ENCODE results near the gene FBXW11. TPM values are rescaled to one million over a fixed set of nuclear protein-coding genes. Genes with fewer than 3 reads are reported as not detected.

Gene FBXW11
- total and polyA plus RNA-seq, 2 of the 13 experiments (the other 11 are each of a cell fraction or from before 2014, with no cell fraction given): 31.7 to 53.6 TPM

DNA sequence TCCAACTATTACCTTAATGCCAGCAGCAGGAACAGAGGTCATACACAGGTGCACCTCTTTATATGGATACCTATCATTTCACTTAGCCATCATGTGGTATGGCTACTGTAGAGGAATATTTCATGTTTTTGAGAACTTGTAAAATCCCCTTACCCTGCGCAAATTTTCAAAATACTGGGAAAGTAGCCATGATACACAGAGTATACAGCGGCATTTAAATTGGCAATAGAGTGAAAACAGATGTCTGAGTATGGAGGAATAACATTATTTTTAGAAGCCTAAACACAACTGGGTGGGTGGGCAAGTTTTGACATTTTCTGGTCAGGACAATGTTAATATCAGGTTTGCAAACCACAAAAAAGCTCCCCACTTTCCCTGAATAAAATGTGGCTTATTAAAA lies 111.4 kb downstream of the FBXW11 start (continued):
- TF ChIP-seq, protein P1, sequence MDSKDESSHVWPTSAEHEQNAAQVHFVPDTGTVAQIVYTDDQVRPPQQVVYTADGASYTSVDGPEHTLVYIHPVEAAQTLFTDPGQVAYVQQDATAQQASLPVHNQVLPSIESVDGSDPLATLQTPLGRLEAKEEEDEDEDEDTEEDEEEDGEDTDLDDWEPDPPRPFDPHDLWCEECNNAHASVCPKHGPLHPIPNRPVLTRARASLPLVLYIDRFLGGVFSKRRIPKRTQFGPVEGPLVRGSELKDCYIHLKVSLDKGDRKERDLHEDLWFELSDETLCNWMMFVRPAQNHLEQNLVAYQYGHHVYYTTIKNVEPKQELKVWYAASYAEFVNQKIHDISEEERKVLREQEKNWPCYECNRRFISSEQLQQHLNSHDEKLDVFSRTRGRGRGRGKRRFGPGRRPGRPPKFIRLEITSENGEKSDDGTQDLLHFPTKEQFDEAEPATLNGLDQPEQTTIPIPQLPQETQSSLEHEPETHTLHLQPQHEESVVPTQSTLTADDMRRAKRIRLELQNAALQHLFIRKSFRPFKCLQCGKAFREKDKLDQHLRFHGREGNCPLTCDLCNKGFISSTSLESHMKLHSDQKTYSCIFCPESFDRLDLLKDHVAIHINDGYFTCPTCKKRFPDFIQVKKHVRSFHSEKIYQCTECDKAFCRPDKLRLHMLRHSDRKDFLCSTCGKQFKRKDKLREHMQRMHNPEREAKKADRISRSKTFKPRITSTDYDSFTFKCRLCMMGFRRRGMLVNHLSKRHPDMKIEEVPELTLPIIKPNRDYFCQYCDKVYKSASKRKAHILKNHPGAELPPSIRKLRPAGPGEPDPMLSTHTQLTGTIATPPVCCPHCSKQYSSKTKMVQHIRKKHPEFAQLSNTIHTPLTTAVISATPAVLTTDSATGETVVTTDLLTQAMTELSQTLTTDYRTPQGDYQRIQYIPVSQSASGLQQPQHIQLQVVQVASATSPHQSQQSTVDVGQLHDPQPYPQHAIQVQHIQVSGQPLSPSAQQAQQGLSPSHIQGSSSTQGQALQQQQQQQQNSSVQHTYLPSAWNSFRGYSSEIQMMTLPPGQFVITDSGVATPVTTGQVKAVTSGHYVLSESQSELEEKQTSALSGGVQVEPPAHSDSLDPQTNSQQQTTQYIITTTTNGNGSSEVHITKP (CRISPR knock-in tag; IDR thresholded peaks at IDR 0.05; ENCODE audit: low read depth): no peak
- TF ChIP-seq, protein P2, sequence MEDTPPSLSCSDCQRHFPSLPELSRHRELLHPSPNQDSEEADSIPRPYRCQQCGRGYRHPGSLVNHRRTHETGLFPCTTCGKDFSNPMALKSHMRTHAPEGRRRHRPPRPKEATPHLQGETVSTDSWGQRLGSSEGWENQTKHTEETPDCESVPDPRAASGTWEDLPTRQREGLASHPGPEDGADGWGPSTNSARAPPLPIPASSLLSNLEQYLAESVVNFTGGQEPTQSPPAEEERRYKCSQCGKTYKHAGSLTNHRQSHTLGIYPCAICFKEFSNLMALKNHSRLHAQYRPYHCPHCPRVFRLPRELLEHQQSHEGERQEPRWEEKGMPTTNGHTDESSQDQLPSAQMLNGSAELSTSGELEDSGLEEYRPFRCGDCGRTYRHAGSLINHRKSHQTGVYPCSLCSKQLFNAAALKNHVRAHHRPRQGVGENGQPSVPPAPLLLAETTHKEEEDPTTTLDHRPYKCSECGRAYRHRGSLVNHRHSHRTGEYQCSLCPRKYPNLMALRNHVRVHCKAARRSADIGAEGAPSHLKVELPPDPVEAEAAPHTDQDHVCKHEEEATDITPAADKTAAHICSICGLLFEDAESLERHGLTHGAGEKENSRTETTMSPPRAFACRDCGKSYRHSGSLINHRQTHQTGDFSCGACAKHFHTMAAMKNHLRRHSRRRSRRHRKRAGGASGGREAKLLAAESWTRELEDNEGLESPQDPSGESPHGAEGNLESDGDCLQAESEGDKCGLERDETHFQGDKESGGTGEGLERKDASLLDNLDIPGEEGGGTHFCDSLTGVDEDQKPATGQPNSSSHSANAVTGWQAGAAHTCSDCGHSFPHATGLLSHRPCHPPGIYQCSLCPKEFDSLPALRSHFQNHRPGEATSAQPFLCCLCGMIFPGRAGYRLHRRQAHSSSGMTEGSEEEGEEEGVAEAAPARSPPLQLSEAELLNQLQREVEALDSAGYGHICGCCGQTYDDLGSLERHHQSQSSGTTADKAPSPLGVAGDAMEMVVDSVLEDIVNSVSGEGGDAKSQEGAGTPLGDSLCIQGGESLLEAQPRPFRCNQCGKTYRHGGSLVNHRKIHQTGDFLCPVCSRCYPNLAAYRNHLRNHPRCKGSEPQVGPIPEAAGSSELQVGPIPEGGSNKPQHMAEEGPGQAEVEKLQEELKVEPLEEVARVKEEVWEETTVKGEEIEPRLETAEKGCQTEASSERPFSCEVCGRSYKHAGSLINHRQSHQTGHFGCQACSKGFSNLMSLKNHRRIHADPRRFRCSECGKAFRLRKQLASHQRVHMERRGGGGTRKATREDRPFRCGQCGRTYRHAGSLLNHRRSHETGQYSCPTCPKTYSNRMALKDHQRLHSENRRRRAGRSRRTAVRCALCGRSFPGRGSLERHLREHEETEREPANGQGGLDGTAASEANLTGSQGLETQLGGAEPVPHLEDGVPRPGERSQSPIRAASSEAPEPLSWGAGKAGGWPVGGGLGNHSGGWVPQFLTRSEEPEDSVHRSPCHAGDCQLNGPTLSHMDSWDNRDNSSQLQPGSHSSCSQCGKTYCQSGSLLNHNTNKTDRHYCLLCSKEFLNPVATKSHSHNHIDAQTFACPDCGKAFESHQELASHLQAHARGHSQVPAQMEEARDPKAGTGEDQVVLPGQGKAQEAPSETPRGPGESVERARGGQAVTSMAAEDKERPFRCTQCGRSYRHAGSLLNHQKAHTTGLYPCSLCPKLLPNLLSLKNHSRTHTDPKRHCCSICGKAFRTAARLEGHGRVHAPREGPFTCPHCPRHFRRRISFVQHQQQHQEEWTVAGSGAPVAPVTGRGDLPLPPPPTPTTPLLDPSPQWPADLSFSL (CRISPR knock-in tag; IDR thresholded peaks at IDR 0.05): no peak
- TF ChIP-seq HNF4A (CRISPR knock-in tag; IDR thresholded peaks at IDR 0.05): no peak
- TF ChIP-seq MIER2 (CRISPR knock-in tag; IDR thresholded peaks at IDR 0.05): no peak
- TF ChIP-seq AKAP8 (CRISPR knock-in tag; IDR thresholded peaks at IDR 0.05): no peak
- TF ChIP-seq SP2 (CRISPR knock-in tag; IDR thresholded peaks at IDR 0.05): no peak

All from HepG2 (cell line).